Measurements from ENCODE around the gene PRICKLE4.
A peak's percentile ranks its signal among the peaks of the same experiment; 100 is the strongest.

Gene PRICKLE4

DNA sequence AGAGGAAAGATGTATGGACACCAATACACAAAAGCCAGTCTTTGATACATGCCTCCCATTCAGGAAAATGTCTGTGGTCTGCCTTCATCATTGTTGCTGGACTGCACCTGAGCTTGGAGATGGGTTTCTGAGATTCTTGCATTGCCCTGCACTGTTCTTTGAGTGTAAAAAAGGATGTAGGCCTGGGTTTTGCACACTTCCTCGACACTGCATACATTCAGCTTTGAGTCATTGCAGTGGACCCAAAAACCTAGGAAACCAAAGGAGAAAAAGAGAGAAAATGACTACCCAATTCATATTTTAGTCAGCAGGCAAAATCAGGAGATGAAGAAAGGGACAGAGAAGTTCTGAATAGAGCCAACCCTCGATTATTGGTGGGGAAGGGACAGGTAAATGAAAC lies 15.9 kb downstream of the PRICKLE4 start:
- no peak overlapping the region for H3K9ac ChIP-seq (ENCODE audit: low read length)
- H3K4me1 ChIP-seq (ENCODE audit: low read length): no peaks in the 10 kb centered on the region
- H3K9me3 ChIP-seq (ENCODE audit: insufficient read depth, low read length): no peaks in the 10 kb centered on the region
- no peak for TF ChIP-seq EZH2phosphoT487 (IDR thresholded peaks at IDR 0.05; ENCODE audit: low read depth)
- TF ChIP-seq, protein P1, sequence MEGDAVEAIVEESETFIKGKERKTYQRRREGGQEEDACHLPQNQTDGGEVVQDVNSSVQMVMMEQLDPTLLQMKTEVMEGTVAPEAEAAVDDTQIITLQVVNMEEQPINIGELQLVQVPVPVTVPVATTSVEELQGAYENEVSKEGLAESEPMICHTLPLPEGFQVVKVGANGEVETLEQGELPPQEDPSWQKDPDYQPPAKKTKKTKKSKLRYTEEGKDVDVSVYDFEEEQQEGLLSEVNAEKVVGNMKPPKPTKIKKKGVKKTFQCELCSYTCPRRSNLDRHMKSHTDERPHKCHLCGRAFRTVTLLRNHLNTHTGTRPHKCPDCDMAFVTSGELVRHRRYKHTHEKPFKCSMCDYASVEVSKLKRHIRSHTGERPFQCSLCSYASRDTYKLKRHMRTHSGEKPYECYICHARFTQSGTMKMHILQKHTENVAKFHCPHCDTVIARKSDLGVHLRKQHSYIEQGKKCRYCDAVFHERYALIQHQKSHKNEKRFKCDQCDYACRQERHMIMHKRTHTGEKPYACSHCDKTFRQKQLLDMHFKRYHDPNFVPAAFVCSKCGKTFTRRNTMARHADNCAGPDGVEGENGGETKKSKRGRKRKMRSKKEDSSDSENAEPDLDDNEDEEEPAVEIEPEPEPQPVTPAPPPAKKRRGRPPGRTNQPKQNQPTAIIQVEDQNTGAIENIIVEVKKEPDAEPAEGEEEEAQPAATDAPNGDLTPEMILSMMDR (IDR thresholded peaks at IDR 0.05; ENCODE audit: low read depth, low read length): no peak
- H3K4me3 ChIP-seq (ENCODE audit: low read length): no peak overlapping the region
- no peak overlapping the region for H3K27ac ChIP-seq (ENCODE audit: low read length)
- peaks cover 33% of the 10 kb centered on the region for H3K36me3 ChIP-seq (replicated peaks; ENCODE audit: low read depth, low read length)
- H3K79me2 ChIP-seq (ENCODE audit: low read length): no peaks in the 10 kb centered on the region
- no peaks in the 10 kb centered on the region for H3K27me3 ChIP-seq (ENCODE audit: low read depth, low read length)
- H2AFZ ChIP-seq (ENCODE audit: low read depth, low read length): no peak overlapping the region
- H3K4me2 ChIP-seq (ENCODE audit: low read length): no peak overlapping the region
- no peaks in the 10 kb centered on the region for H4K20me1 ChIP-seq (ENCODE audit: insufficient read depth, low read length)

DNA sequence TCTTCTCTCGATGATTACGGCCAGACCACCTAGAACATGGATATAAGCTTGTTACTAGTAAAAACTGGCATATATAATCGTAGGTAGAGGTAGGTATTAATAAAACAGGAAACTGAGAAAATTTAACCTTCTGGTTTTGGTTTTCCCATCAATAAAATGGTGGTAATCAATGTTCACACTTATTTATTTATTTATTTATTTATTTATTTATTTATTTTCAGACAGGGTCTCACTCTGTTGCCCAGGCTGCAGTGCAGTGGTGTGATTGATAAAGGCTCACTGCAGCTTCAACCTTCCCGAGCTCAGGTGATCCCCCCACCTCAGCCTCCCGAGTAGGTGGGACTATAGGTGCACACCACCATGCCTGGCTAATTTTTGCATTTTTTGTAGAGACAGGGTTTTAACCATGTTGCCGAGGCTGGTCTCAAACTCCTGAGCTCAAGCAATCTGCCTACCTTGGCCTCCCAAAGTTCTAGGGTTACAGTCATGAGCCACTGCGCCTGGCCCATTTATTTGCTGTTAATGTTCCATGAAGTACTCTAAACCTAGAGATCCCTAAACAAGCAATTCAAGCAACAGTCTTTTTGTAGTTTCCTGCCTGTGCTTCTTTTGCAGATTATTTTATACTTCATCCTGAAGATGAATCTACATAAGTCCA lies 18.4 kb downstream of the PRICKLE4 start:
- H3K27ac ChIP-seq (ENCODE audit: low read length): no peak overlapping the region
- TF ChIP-seq, protein P1 (IDR thresholded peaks at IDR 0.05; ENCODE audit: low read depth, low read length): no peak
- H3K36me3 ChIP-seq (replicated peaks; ENCODE audit: low read depth, low read length): peaks cover 20% of the 10 kb centered on the region
- H2AFZ ChIP-seq (ENCODE audit: low read depth, low read length): no peak overlapping the region
- no peak overlapping the region for H3K4me2 ChIP-seq (ENCODE audit: low read length)
- H3K4me3 ChIP-seq (ENCODE audit: low read length): no peak overlapping the region
- no peak overlapping the region for H3K9ac ChIP-seq (ENCODE audit: low read length)
- no peaks in the 10 kb centered on the region for H3K79me2 ChIP-seq (ENCODE audit: low read length)
- H4K20me1 ChIP-seq (ENCODE audit: insufficient read depth, low read length): no peaks in the 10 kb centered on the region
- no peaks in the 10 kb centered on the region for H3K4me1 ChIP-seq (ENCODE audit: low read length)
- no peaks in the 10 kb centered on the region for H3K9me3 ChIP-seq (ENCODE audit: insufficient read depth, low read length)
- H3K27me3 ChIP-seq (ENCODE audit: low read depth, low read length): no peaks in the 10 kb centered on the region

DNA sequence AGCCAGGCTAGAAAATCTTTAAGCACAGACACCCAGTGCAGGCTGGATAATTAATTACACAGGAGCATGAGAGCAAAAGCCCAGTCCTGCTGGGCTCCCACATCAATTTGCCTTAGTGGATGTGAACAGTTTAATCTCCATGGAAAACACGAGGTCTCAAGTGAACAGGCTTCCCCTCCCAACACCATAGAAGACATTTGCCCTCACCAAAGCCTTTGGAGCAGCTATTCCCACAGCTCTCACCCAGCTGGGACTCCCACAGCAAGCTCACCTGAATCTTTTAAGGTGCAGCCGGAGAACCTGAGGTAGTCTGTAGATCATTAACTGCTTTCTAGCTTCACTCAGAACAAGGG lies 19.0 kb downstream of the PRICKLE4 start:
- no peaks in the 10 kb centered on the region for H4K20me1 ChIP-seq (ENCODE audit: insufficient read depth, low read length)
- TF ChIP-seq, protein P1 (IDR thresholded peaks at IDR 0.05; ENCODE audit: low read depth, low read length): no peak
- no peak for TF ChIP-seq EZH2phosphoT487 (IDR thresholded peaks at IDR 0.05; ENCODE audit: low read depth)
- H3K4me3 ChIP-seq (ENCODE audit: low read length): no peak overlapping the region
- H3K79me2 ChIP-seq (ENCODE audit: low read length): no peaks in the 10 kb centered on the region
- H3K4me1 ChIP-seq (ENCODE audit: low read length): no peaks in the 10 kb centered on the region
- H3K27me3 ChIP-seq (ENCODE audit: low read depth, low read length): no peaks in the 10 kb centered on the region
- no peaks in the 10 kb centered on the region for H3K9me3 ChIP-seq (ENCODE audit: insufficient read depth, low read length)
- no peak overlapping the region for H3K4me2 ChIP-seq (ENCODE audit: low read length)
- H3K9ac ChIP-seq (ENCODE audit: low read length): no peak overlapping the region
- H3K27ac ChIP-seq (ENCODE audit: low read length): no peak overlapping the region
- H3K36me3 ChIP-seq (replicated peaks; ENCODE audit: low read depth, low read length): peaks cover 20% of the 10 kb centered on the region
- no peak overlapping the region for H2AFZ ChIP-seq (ENCODE audit: low read depth, low read length)

DNA sequence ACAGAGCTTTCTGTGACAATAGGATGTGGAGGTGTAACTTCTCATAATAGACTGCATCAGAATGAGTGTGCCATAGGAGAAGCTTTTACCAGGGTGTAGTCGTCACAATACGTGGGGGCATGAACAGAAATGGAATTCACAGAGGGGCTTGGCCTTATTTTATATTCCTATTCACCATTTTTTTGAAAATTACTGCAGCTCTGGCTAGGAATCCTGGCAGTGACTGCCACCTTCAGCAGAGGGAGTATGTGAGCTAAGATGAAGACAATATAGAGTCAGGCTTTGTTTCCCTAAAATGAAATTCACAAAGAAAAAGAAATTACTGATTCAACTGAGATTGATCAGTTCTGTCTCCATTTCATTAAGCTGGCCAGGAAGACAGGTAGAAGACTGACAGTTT lies 20.8 kb downstream of the PRICKLE4 start:
- Histone ChIP-seq H3K36me3 (replicated peaks; ENCODE audit: low read depth, low read length) (peaks cover 13% of the 10 kb centered on the region), H4K20me1 (ENCODE audit: insufficient read depth, low read length) (no peaks in the 10 kb centered on the region), H3K27ac (ENCODE audit: low read length) (no peak overlapping the region), H3K79me2 (ENCODE audit: low read length) (no peaks in the 10 kb centered on the region), H3K9ac (ENCODE audit: low read length) (no peak overlapping the region), H3K4me1 (ENCODE audit: low read length) (no peaks in the 10 kb centered on the region), H3K9me3 (ENCODE audit: insufficient read depth, low read length) (no peaks in the 10 kb centered on the region), H3K4me2 (ENCODE audit: low read length) (no peak overlapping the region), H3K27me3 (ENCODE audit: low read depth, low read length) (no peaks in the 10 kb centered on the region), H3K4me3 (ENCODE audit: low read length) (no peak overlapping the region), H2AFZ (ENCODE audit: low read depth, low read length) (no peak overlapping the region)
- no peak for TF ChIP-seq EZH2phosphoT487 (IDR thresholded peaks at IDR 0.05; ENCODE audit: low read depth)
- TF ChIP-seq, protein P1 (IDR thresholded peaks at IDR 0.05; ENCODE audit: low read depth, low read length): peak; percentile 55

Measured in OCI-LY3 (cell line).